ENCODE measurements around the gene SCRN3. TPM values are rescaled to one million over a fixed set of nuclear protein-coding genes. Genes with fewer than 3 reads are reported as not detected.

The SCRN3 gene
- total and polyA plus RNA-seq, 8 donors, result 4.3 to 39.7 (median 14.5) TPM

GRCh38 chr2:174395969-174396630 is 570 bp downstream of the SCRN3 start:
- intact Hi-C loops (cut with DNase I; ENCODE audit: low total_unique reads), result no loop called here
- DNase-seq, result peak in 1 of 2 donors; percentile 55

GRCh38 chr2:174397773-174398172 is 2.2 kb downstream of the SCRN3 start:
- no peak for TF ChIP-seq POLR2A (IDR thresholded peaks at IDR 0.05)
- no peak for TF ChIP-seq EP300 (IDR thresholded peaks at IDR 0.05)
- TF ChIP-seq, protein P1, sequence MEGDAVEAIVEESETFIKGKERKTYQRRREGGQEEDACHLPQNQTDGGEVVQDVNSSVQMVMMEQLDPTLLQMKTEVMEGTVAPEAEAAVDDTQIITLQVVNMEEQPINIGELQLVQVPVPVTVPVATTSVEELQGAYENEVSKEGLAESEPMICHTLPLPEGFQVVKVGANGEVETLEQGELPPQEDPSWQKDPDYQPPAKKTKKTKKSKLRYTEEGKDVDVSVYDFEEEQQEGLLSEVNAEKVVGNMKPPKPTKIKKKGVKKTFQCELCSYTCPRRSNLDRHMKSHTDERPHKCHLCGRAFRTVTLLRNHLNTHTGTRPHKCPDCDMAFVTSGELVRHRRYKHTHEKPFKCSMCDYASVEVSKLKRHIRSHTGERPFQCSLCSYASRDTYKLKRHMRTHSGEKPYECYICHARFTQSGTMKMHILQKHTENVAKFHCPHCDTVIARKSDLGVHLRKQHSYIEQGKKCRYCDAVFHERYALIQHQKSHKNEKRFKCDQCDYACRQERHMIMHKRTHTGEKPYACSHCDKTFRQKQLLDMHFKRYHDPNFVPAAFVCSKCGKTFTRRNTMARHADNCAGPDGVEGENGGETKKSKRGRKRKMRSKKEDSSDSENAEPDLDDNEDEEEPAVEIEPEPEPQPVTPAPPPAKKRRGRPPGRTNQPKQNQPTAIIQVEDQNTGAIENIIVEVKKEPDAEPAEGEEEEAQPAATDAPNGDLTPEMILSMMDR (IDR thresholded peaks at IDR 0.05), result no peak
- TF ChIP-seq POLR2AphosphoS5 (IDR thresholded peaks at IDR 0.05), result no peak
- Histone ChIP-seq H3K4me3 (no peak overlapping the region), H3K9me3 (no peaks in the 10 kb centered on the region), H3K4me1 (peaks cover 12 to 41% (median 27%) of the 10 kb centered on the region in 4 donors), H3K27me3 (no peaks in the 10 kb centered on the region), H3K36me3 (peaks cover 0 to 28% (median 18%) of the 10 kb centered on the region in 4 donors), H3K27ac (no peak overlapping the region)
- 78 to 89% (median 86%) methylated on average over 3 of the region's 3 CpGs for WGBS, 5 donors
- intact Hi-C loops (cut with DNase I; ENCODE audit: low total_unique reads), result no loop called here
- no peak for DNase-seq

More at GRCh38 chr2:174395969-174396630, 570 bp downstream of the SCRN3 start:
- TF ChIP-seq EP300 (IDR thresholded peaks at IDR 0.05), result no peak
- no peak for TF ChIP-seq POLR2A (IDR thresholded peaks at IDR 0.05)
- TF ChIP-seq POLR2AphosphoS5 (IDR thresholded peaks at IDR 0.05), result no peak
- TF ChIP-seq, protein P1 (IDR thresholded peaks at IDR 0.05), result no peak
- 4 to 12% (median 8%) methylated on average over 26 to 27 of the region's 27 CpGs for WGBS, 5 donors
- H3K27me3 ChIP-seq, result no peaks in the 10 kb centered on the region
- H3K9me3 ChIP-seq, result no peaks in the 10 kb centered on the region
- peaks cover 0 to 20% (median 13%) of the 10 kb centered on the region in 4 donors for H3K36me3 ChIP-seq
- peaks cover 12 to 48% (median 33%) of the 10 kb centered on the region in 4 donors for H3K4me1 ChIP-seq
- peak overlapping the region; percentile 67 to 86 (median 80) for H3K4me3 ChIP-seq
- H3K27ac ChIP-seq, result peak overlapping the region; percentile 80 to 92 (median 89)

DNA sequence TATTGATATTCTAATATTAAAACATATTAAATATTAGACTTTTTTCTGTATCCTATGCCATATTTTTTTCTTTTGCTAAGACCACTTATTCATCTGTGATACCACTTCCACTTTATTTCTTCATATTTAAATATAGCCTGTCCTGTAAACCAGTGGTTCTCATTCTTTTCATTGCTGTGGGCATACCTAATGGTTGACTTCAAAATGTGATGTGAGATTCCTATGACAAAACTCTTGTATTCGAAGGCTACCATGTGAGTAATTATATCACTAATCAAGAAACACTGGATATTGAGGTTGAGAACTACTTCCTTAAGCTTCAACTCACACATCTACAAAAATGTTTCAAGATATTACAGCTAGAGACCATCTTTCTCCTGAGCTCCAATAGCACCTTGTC is 3.6 kb downstream of the SCRN3 start:
- 87 to 93% (median 88%) methylated on average over 1 of the region's 1 CpG for WGBS, 5 donors
- H3K4me1 ChIP-seq, result peaks cover 7 to 27% (median 14%) of the 10 kb centered on the region in 4 donors

GRCh38 chr2:174400853-174401252 is 5.3 kb downstream of the SCRN3 start:
- Histone ChIP-seq H3K4me1 (peaks cover 0 to 19% (median 8%) of the 10 kb centered on the region in 4 donors), H3K36me3 (peaks cover 0 to 43% (median 29%) of the 10 kb centered on the region in 4 donors), H3K27ac (no peak overlapping the region), H3K4me3 (no peak overlapping the region), H3K9me3 (no peaks in the 10 kb centered on the region), H3K27me3 (no peaks in the 10 kb centered on the region)
- DNase-seq, result no peak
- intact Hi-C loops (cut with DNase I; ENCODE audit: low total_unique reads), result no loop called here
- TF ChIP-seq POLR2A (IDR thresholded peaks at IDR 0.05) (no peak), POLR2AphosphoS5 (IDR thresholded peaks at IDR 0.05) (no peak)
- TF ChIP-seq, protein P1 (IDR thresholded peaks at IDR 0.05), result no peak

More for the DNA sequence above, 3.6 kb downstream of the SCRN3 start:
- Histone ChIP-seq H3K27me3 (no peaks in the 10 kb centered on the region), H3K9me3 (no peaks in the 10 kb centered on the region), H3K36me3 (peaks cover 0 to 42% (median 28%) of the 10 kb centered on the region in 4 donors), H3K4me3 (no peak overlapping the region), H3K27ac (no peak overlapping the region)
- no peak for DNase-seq
- intact Hi-C loops (cut with DNase I; ENCODE audit: low total_unique reads), result no loop called here
- TF ChIP-seq, protein P1 (IDR thresholded peaks at IDR 0.05), result no peak
- TF ChIP-seq POLR2AphosphoS5 (IDR thresholded peaks at IDR 0.05), result no peak
- TF ChIP-seq POLR2A (IDR thresholded peaks at IDR 0.05), result no peak
- TF ChIP-seq EP300 (IDR thresholded peaks at IDR 0.05), result no peak

All from stomach (tissue), 9 donors.